BLaER1 treated with 17β-estradiol and CSF1 and Interleukin-3, amounts not matched to agents 10 nM and 100 nM (cell line): ENCODE data around the gene PIP5K1C.
"Not testable (repeated sequence)": the region's sequence is repeated elsewhere in the genome, so short reads cannot be mapped to it uniquely, and the experiment has no call there.

ENCODE experiments used
- H3K27ac ChIP-seq, 11 experiments: shearing (Covaris generic); formaldehyde crosslinking; 2 replicates each; pipeline ENCODE4 v1.8.1; 2022
- H3K27me3 ChIP-seq, 11 experiments: shearing (Covaris generic); formaldehyde crosslinking; 2 replicates each; pipeline ENCODE4 v1.8.1; 2022
- H3K36me3 ChIP-seq, 11 experiments: shearing (Covaris generic); formaldehyde crosslinking; 2 replicates each; pipeline ENCODE4 v1.8.1; 2022
- H3K4me1 ChIP-seq, 10 experiments: shearing (Covaris generic); formaldehyde crosslinking; 2 replicates each; pipeline ENCODE4 v1.8.1; 2022
- H3K4me2 ChIP-seq, 11 experiments: shearing (Covaris generic); formaldehyde crosslinking; 2 replicates each; pipeline ENCODE4 v1.8.1; 2022
- H3K4me3 ChIP-seq, 10 experiments: shearing (Covaris generic); formaldehyde crosslinking; 2 replicates each; pipeline ENCODE4 v1.8.1; 2022
- H3K9ac ChIP-seq, 11 experiments: shearing (Covaris generic); formaldehyde crosslinking; 2 replicates each; pipeline ENCODE4 v1.8.1; 2022
- H3K9me3 ChIP-seq, 11 experiments: shearing (Covaris generic); formaldehyde crosslinking; replicated peaks in 1 of 11; 2 replicates each; pipeline ENCODE4 v1.8.1; 2022
- H4K20me1 ChIP-seq, 11 experiments: shearing (Covaris generic); formaldehyde crosslinking; 2 replicates each; pipeline ENCODE4 v1.8.1; 2022
- Cebpa-rat ChIP-seq, 11 experiments: shearing (Covaris generic); IDR thresholded peaks; 2 replicates each; pipeline ENCODE4 v1.8.1; 2022

Gene PIP5K1C

DNA sequence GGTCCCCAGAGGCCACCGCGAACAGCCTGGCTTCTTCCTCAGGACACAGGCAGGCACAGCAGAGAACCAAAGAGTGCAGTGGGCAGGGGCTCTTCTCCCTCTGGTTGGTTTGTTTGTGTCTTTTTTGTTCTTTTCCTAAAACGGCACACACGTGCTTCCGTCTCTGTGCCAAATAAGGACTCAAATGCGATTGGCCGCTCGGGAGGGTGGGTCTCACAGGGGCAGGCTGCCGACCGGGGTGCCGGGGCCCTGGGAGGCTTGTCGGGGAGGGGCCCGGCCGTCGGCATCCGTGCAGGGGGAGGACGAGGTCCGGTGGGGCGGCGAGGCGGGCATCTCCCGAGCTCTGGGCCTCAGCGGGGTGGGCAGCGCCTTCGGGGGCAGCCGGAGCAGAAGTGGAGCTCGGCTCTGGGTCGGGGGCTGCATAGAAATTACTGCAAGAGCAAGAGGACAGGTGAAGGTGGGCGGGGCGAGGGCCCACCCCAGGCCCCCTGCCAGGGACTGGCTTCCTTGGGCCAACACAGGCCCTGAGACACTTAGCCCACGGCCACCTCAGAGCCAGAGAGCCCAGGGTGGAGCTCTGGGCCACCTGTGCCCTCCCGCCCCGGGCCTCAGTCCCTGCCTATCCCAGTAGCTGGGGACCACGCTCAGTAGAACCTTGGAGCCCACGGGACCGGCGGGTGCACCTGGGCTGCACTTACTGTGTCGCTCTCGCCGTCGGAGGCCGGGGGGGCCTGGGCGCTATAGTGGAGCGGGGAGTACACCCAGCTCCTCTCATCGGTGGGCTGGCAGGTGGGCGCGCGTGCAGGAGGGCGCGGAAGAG, 67.3 kb downstream of the PIP5K1C start:
- H3K4me3 ChIP-seq, result no peak overlapping the region
- H3K36me3 ChIP-seq, result peaks cover 18 to 64% (median 43%) of the 10 kb centered on the region in 11 experiments; a peak in 20 of 22 replicates
- H3K4me2 ChIP-seq, result no peak overlapping the region
- no peak overlapping the region for H3K27ac ChIP-seq
- H3K9me3 ChIP-seq, result no peaks in the 10 kb centered on the region
- no peaks in the 10 kb centered on the region for H3K27me3 ChIP-seq
- TF ChIP-seq Cebpa-rat (IDR thresholded peaks at IDR 0.05), result no peak
- H4K20me1 ChIP-seq, result peaks cover 0 to 66% (median 2%) of the 10 kb centered on the region in 11 experiments; a peak in 8 of 22 replicates
- peaks cover 0 to 23% (median 0%) of the 10 kb centered on the region in 10 experiments; a peak in 3 of 20 replicates for H3K4me1 ChIP-seq
- H3K9ac ChIP-seq, result peak overlapping the region in 1 of 11 experiments; percentile 9; a peak in 1 of 22 replicates

DNA sequence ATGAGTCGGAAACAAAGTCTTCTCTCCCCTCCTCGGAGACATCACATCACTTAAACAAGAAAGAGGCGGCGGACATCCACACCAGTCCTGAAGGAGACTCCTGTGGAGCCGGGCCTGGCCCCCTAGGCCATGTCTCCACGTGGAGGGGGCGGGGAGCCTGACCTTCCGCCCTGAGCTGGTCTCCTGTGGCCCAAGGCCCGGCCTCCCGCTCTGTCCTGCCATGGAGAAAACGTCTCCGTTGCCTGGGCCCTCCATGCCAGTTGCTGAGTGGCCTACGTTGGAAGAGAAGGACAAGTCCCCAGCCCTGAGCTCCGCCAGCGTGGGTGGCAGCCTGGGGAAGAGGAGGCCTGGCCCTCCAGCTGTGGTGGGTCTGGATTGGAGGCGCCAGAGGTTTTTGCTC, 68.2 kb downstream of the PIP5K1C start:
- peaks cover 0 to 22% (median 4%) of the 10 kb centered on the region in 10 experiments; a peak in 7 of 20 replicates for H3K4me1 ChIP-seq
- no peak overlapping the region for H3K4me2 ChIP-seq
- no peak overlapping the region for H3K4me3 ChIP-seq
- TF ChIP-seq Cebpa-rat (IDR thresholded peaks at IDR 0.05), result no peak
- H3K9me3 ChIP-seq, result no peaks in the 10 kb centered on the region
- H3K27ac ChIP-seq, result no peak overlapping the region
- H3K36me3 ChIP-seq, result peaks cover 14 to 58% (median 37%) of the 10 kb centered on the region in 11 experiments; a peak in 20 of 22 replicates
- H3K9ac ChIP-seq, result peak overlapping the region in 3 of 11 experiments; percentile 9 to 33 (median 9); a peak in 2 of 22 replicates
- peaks cover 0 to 62% (median 0%) of the 10 kb centered on the region in 11 experiments; a peak in 8 of 22 replicates for H4K20me1 ChIP-seq
- H3K27me3 ChIP-seq, result no peaks in the 10 kb centered on the region

- TF ChIP-seq Cebpa-rat (IDR thresholded peaks at IDR 0.05), result no peak
- no peaks in the 10 kb centered on the region for H3K9me3 ChIP-seq
- H3K36me3 ChIP-seq, result peaks cover 14 to 49% (median 29%) of the 10 kb centered on the region in 11 experiments; a peak in 20 of 22 replicates
- peaks cover 0 to 55% (median 3%) of the 10 kb centered on the region in 11 experiments; a peak in 17 of 22 replicates for H4K20me1 ChIP-seq
- H3K4me1 ChIP-seq, result peaks cover 0 to 13% (median 4%) of the 10 kb centered on the region in 10 experiments; a peak in 7 of 20 replicates
- H3K27ac ChIP-seq, result no peak overlapping the region; a peak in 1 of 22 replicates
- peak overlapping the region in 3 of 11 experiments; percentile 5 to 29 (median 10); a peak in 4 of 22 replicates for H3K9ac ChIP-seq
- no peaks in the 10 kb centered on the region for H3K27me3 ChIP-seq
- H3K4me3 ChIP-seq, result no peak overlapping the region
- 0 out of 22 replicates have a peak overlapping the region, but pooled peaks of 1 of the 11 experiments have one; percentile 3 for H3K4me2 ChIP-seq
Observed at GRCh38 chr19:3631053-3631861, 69.0 kb downstream of the PIP5K1C start.

GRCh38 chr19:3628766-3629165, 71.5 kb downstream of the PIP5K1C start:
- not testable (repeated sequence) for H3K27ac ChIP-seq, H3K4me3 ChIP-seq, H3K9me3 ChIP-seq, H3K27me3 ChIP-seq, H3K4me2 ChIP-seq
- peaks cover 0 to 63% (median 28%) of the 10 kb centered on the region in 11 experiments; a peak in 19 of 22 replicates for H4K20me1 ChIP-seq
- H3K4me1 ChIP-seq, result peaks cover 18 to 31% (median 22%) of the 10 kb centered on the region in 10 experiments
- peak overlapping the region in 1 of 11 experiments; percentile 23; a peak in 1 of 22 replicates for H3K9ac ChIP-seq
- H3K36me3 ChIP-seq, result peaks cover 19 to 41% (median 35%) of the 10 kb centered on the region in 11 experiments

GRCh38 chr19:3627351-3627723, 72.9 kb downstream of the PIP5K1C start:
- H3K4me3 ChIP-seq, result no peak overlapping the region; a peak in 1 of 20 replicates
- TF ChIP-seq Cebpa-rat (IDR thresholded peaks at IDR 0.05), result no peak
- peaks cover 0 to 63% (median 41%) of the 10 kb centered on the region in 11 experiments; a peak in 19 of 22 replicates for H4K20me1 ChIP-seq

DNA sequence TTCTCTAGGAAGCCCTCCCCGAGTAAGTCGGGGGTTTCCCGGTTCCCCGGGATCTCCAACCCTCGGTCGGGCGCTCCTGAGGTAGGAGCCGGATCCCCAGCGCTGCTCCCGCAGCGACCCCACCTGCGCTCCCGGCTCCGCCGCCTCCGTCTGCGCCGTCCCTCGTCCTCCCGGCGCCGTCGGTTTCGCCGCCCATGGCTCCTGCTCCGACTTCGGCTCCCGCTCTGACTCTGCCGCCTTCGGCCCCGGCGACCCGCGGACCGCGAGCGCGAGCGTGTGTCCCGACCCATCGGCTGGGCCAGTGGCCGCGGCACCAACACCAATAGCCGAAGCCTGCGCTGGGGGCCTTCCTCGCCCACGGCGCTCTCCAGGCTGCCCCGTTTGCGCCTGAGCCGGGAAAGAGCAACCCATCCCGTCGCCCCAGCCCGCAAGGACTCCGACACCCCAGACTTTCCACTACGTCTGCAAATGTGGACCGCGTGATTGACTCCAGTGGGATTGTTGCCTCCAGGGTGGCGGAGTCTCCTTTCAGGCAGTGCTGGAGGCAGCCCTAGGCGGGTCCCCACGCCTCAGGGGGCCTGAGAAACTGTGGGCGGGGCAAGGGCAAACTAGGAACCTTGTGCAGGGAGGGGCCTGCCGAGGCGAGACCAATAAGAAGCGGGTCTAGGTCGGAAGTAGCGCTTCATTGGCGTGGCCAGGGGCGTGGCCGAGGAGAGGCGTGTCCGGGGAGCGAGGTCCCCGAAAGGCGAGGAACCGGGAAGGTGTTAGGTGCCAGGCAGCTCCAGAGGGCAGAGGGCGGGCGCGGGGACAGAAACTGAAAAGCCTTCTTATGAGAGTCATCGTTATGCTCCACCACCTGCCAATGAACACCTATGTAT, 73.6 kb downstream of the PIP5K1C start, which contains the start of gene CACTIN:
CACTIN (minus strand) TSS at position 318 of the 878 bp plus-strand sequence; CDS start at position 290, 28 bp downstream.
- Histone ChIP-seq H3K36me3 (peaks cover 22 to 41% (median 35%) of the 10 kb centered on the region in 11 experiments), H3K4me3 (peak within 1 kb of the TSS; percentile 79 to 99 (median 94)), H3K9me3 (no peaks in the 10 kb centered on the region), H3K4me2 (peak within 1 kb of the TSS; percentile 90 to 100 (median 97)), H3K27ac (peak within 1 kb of the TSS; percentile 90 to 98 (median 96)), H3K9ac (peak within 1 kb of the TSS; percentile 82 to 96 (median 91)), H3K4me1 (peaks cover 18 to 35% (median 22%) of the 10 kb centered on the region in 10 experiments), H3K27me3 (no peaks in the 10 kb centered on the region), H4K20me1 (peaks cover 0 to 63% (median 47%) of the 10 kb centered on the region in 11 experiments; a peak in 19 of 22 replicates)
- TF ChIP-seq Cebpa-rat (IDR thresholded peaks at IDR 0.05), result no peak

More at GRCh38 chr19:3627351-3627723, 72.9 kb downstream of the PIP5K1C start:
- Histone ChIP-seq H3K9ac (peak overlapping the region in 4 of 11 experiments; percentile 89 to 96 (median 94); a peak in 2 of 22 replicates), H3K27ac (peak overlapping the region in 3 of 11 experiments; percentile 8 to 98 (median 94); a peak in 4 of 22 replicates), H3K9me3 (no peaks in the 10 kb centered on the region), H3K4me2 (peak overlapping the region in 9 of 11 experiments; percentile 36 to 100 (median 92); a peak in 17 of 22 replicates), H3K27me3 (no peaks in the 10 kb centered on the region), H3K4me1 (peaks cover 18 to 35% (median 22%) of the 10 kb centered on the region in 10 experiments), H3K36me3 (peaks cover 22 to 41% (median 35%) of the 10 kb centered on the region in 11 experiments)

GRCh38 chr19:3625996-3626472, 74.2 kb downstream of the PIP5K1C start:
- no peaks in the 10 kb centered on the region for H3K27me3 ChIP-seq
- peaks cover 0 to 63% (median 53%) of the 10 kb centered on the region in 11 experiments; a peak in 19 of 22 replicates for H4K20me1 ChIP-seq

More at GRCh38 chr19:3625996-3626472, 74.2 kb downstream of the PIP5K1C start:
- peak overlapping the region; percentile 90 to 98 (median 96) for H3K27ac ChIP-seq
- peak overlapping the region; percentile 90 to 100 (median 97) for H3K4me2 ChIP-seq
- TF ChIP-seq Cebpa-rat (IDR thresholded peaks at IDR 0.05), result no peak
- H3K4me3 ChIP-seq, result peak overlapping the region; percentile 79 to 99 (median 94)
- H3K9ac ChIP-seq, result peak overlapping the region; percentile 82 to 96 (median 91)
- no peaks in the 10 kb centered on the region for H3K9me3 ChIP-seq
- H3K4me1 ChIP-seq, result peaks cover 18 to 35% (median 22%) of the 10 kb centered on the region in 10 experiments
- peaks cover 27 to 41% (median 35%) of the 10 kb centered on the region in 11 experiments; a peak in 21 of 22 replicates for H3K36me3 ChIP-seq
